Islet precursor cell (in vitro differentiated cells): ENCODE results near the gene BCL7C.
"Not testable (repeated sequence)": the region's sequence is repeated elsewhere in the genome, so short reads cannot be mapped to it uniquely, and the experiment has no call there.

Source experiments
- DNase-seq: peaks from one replicate; pipeline ENCODE4 v3.0.0-alpha.2; 2018

Gene BCL7C

GRCh38 chr16:30893744-30894539, at the start of gene BCL7C:
TSS of gene BCL7C (minus strand) at chr16:30894077. CDS start at chr16:30893944, 133 bp downstream.
- DNase-seq, result peak; percentile 96

GRCh38 chr16:30942426-30942806, 48.5 kb upstream of the BCL7C start:
- no peak for DNase-seq

GRCh38 chr16:30941600-30942425, 47.9 kb upstream of the BCL7C start:
- DNase-seq, result peak; percentile 86

GRCh38 chr16:30939571-30939970, 45.7 kb upstream of the BCL7C start:
- not testable (repeated sequence) for DNase-seq

- no peak for DNase-seq
These were observed 43.8 kb upstream of the BCL7C start for GRCh38 chr16:30937692-30938091.

GRCh38 chr16:30934827-30935557, 41.1 kb upstream of the BCL7C start:
- DNase-seq, result peak; percentile 85

- DNase-seq, result no peak
These were observed 37.3 kb upstream of the BCL7C start for GRCh38 chr16:30931068-30931650.

- no peak for DNase-seq
These were observed 36.3 kb upstream of the BCL7C start for GRCh38 chr16:30930160-30930571.

- no peak for DNase-seq
These were observed 35.3 kb upstream of the BCL7C start for GRCh38 chr16:30929167-30929566.

DNA sequence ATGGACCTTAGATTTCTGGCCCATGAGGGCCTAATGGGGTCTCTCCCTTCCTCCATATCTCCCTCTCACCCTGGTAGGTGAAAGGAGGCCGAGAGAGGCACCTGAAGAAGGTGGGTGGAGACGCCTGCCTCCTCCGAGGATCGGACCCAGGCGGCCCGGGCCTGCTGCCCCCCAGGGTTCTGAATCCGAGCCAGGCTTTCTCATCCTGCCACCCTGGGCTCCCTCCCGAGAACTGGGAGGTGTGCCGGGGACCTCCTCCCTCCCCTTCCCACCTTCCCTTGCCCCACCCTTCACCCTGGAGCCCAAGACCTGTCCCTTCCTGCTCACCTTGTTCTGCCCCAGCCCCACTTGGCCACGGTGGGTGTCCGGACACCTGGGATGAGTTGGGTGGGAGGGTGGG, 34.5 kb upstream of the BCL7C start:
- no peak for DNase-seq

- DNase-seq, result peak; percentile 96
These were observed 34.0 kb upstream of the BCL7C start for GRCh38 chr16:30927789-30928378.

- DNase-seq, result no peak
These were observed 33.3 kb upstream of the BCL7C start for GRCh38 chr16:30926937-30927788.

DNA sequence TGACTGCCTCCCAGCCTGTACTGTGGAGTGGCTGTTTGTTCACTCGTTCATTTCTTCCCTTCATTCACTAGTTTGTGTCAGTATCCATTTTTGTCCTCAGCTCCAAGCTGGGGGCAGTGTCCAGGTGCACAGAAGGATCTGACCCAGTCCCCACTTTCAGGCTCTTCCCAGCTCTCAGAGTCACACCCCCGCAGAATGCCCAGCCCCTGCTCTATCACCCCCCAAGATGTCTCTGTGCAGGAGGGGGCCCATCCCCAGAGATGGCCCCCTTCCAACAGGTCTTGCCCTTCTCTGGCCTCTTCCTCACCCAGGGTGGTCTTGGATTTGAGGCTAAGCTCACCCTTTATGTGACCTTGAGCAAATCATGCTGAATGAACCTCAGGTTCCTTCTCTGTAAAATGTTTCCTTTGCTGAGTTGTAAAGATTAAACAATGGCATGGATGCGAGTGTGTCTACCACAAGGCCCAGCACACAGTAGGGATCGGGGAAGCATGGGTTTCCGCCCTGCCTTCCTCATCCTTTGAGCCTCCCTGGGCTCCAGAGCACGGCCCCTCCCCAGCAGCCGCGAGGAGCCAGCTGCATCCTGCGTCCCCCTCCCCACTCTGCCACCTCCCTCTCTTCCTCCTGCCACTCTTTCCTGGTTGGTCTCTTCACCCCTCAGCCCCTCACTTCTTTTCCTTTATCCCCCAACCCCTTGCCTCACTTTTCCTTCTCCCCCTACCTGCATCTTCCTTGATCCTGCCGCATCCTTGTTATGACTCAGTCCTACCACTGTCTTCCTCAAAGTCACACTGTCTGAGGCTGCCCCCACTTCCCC, 32.3 kb upstream of the BCL7C start:
- DNase-seq, result no peak

- no peak for DNase-seq
These were observed 31.7 kb upstream of the BCL7C start for GRCh38 chr16:30925632-30925987.

DNA sequence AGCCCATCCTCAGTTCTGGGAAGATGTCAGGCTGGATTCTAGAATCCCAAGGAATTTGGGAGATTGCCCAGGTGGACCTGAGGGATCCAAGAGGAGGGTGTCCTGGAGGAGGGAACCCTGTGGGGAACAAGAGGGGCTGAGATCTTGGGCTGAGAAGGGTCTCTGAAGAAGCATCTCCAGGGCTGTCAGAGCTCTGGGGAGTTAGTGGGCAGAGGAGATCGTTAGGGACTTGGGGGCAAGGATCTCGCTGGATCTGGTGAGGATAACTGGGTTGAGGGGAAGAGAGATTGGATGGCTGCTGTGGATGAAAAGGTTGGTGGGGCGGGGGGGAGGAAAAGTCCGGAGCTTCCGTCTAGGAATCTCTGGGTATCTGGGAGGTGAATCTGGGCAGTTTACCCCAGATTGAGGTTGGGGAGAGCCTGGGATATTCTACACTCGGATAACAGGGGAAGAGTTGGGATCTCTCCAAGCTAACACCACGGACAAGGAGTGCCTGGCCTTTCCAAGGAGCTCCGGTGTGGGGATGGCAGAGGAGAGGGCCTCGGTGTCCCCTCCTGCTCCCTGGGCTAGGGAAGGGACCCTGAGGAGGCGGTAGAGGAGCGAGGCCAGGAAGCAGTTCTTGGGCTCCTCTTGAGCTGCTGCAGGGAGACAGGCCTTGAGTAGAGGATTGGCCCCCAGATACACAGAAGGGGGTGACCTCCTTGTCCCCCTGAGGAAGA, 31.2 kb upstream of the BCL7C start:
- DNase-seq, result no peak

GRCh38 chr16:30924076-30924912, 30.4 kb upstream of the BCL7C start:
- DNase-seq, result peak; percentile 71

- no peak for DNase-seq
These were observed 29.7 kb upstream of the BCL7C start, which contains the start of gene FBXL19 for GRCh38 chr16:30923554-30924075. TSS of gene FBXL19 (plus strand) at chr16:30923572. CDS start at chr16:30925755, 2,183 bp downstream.

GRCh38 chr16:30922960-30923535, 29.2 kb upstream of the BCL7C start:
- DNase-seq, result peak; percentile 100
